GM19025 (cell line): Measurements from ENCODE around the gene ELP4.
"Not testable (repeated sequence)": the region's sequence is repeated elsewhere in the genome, so short reads cannot be mapped to it uniquely, and the experiment has no call there.

ENCODE experiments used
- ATAC-seq: cut with Tn5 transposase; IDR thresholded peaks from one replicate; pipeline ENCODE4 v1.9.1; 2021; ENCODE audit warnings: mild to moderate bottlenecking, low read depth, moderate library complexity; ENCODE audit not compliant: unreplicated experiment

The ELP4 gene

GRCh38 chr11:31690516-31690915 lies 180.9 kb downstream of the ELP4 start:
- no peak for ATAC-seq

- no peak for ATAC-seq
Measured at GRCh38 chr11:31692466-31692865, 182.9 kb downstream of the ELP4 start.

DNA sequence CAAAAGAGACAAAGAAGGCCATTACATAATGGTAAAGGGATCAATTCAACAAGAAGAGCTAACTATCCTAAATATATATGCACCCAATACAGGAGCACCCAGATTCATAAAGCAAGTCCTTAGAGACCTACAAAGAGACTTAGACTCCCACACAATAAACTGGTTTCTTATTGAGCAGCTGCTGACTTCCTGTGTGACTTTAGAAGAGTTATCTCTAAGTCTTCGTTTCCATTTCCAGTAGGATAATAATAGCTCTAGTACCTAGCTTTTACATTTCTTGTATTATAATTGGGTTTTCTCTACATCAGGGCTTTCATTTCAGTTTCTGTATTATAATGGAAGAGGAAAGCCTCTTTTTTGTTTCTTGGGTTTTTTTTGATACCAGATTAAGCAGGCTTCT lies 187.5 kb downstream of the ELP4 start:
- ATAC-seq = peak; percentile 86

DNA sequence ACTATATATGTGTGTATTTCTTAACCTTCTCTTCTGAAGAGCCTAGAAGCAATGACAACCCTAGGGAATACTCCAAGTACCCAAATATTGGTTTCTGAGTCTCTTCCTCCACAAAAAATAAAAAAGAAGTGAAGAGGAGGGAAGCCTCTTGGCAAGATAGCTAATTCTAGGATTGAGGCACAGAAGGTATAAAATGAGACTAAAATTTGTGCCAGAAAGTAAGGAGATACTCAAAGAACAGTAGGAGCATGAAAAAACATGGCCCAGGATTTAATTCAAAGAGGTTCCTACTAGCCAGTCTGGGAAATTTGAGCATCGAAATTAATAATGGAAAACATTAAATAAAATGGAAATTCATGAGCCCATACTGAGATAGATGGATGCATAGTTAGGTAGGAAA lies 189.5 kb downstream of the ELP4 start:
- no peak for ATAC-seq

- ATAC-seq = no peak
Measured at GRCh38 chr11:31702966-31703365, 193.4 kb downstream of the ELP4 start.

- no peak for ATAC-seq
Measured at GRCh38 chr11:31706357-31706756, 196.8 kb downstream of the ELP4 start.

DNA sequence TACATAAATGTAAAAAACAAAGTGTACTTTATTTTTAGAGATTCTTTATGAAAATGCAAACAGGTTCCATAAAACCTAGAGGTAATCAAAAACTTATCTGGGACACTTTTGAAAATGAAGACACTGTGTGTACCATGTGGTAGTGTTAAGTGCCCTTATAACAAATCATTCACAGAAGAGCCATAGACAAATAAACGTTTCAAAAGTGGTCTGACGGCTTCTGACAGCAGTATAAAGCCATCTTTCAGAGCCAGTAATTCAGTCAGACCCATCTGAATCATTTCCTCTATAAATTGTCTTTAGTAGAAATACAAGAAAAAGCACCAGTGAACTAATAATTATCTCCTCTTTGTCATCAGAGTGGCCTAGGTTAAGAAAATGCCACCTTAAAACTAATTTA lies 201.6 kb downstream of the ELP4 start:
- no peak for ATAC-seq

- ATAC-seq = no peak
Measured at GRCh38 chr11:31712851-31713250, 203.3 kb downstream of the ELP4 start.

DNA sequence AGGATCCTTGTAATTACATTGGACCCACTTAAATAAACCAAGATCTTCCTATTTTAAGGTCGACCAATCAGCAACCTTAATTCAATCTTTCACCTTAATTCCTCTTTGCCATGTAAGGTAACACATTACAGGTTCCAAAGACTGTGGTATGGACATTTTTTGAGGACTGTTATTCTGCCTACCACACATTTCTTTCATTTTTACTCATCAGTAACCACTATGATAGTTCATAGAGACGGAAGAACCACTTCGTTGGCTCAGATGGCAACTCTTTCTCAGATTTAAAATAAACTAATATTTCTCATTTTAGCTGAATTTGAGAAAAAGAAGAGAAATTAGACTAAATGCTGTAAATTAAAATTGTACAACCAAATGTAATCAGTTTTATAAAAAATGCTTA lies 205.3 kb downstream of the ELP4 start:
- no peak for ATAC-seq

- no peak for ATAC-seq
Measured at GRCh38 chr11:31720225-31720624, 210.7 kb downstream of the ELP4 start.

DNA sequence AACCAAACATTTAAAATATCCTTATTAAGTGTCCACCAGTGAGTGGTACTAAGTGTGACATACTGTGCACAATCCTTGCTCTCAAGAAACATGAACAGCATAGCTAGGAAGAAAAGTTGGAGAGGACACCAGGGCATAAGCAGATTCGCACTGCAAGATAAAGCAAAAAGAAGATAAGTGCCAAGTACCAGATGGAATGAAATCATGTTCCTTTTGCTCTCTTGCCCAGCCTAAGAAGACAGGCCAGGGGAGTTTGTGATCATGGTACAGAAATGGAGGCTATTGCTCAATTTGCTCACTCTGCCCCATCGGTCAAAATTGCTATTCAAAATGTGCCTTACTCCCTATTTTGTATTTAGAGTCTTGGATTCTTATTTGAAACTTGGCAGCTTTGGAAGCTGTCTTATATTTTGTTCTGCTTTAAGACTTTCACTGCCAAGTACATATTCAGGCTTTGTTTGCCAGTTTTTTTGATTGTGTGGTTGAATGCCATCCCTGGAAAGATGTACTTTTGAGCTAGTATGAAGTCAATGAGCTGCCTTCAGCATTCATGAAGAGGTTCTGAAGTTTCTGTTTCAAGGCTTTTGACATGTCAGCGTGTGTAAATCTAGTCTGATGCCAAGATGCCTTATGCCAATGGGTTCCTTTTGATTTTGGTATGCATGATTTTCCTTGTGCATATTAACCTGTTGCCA lies 211.3 kb downstream of the ELP4 start:
- ATAC-seq = no peak

DNA sequence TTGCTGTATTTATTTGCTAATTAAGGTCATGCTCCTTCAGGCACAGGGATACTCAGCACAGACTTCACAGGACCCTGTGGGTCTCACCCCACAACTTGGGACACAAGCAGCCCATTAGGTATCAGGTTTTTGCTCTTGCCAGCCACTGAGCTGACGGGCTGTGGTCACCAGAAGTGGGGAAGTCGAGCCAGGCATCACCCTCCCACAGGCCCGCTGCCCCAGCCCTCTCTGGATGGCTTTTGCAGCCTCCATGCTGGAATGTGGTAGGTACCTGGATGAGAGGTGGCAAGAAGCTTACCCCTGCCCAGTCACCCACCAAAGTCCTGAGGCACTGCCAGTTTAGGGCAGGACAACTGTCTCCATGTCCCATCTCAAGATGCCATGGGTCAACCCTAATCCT lies 213.2 kb downstream of the ELP4 start:
- ATAC-seq = no peak

- no peak for ATAC-seq
Measured at GRCh38 chr11:31725176-31725575, 215.6 kb downstream of the ELP4 start.

GRCh38 chr11:31728432-31728831 lies 218.9 kb downstream of the ELP4 start:
- no peak for ATAC-seq

- ATAC-seq = no peak
Measured at GRCh38 chr11:31740131-31740530, 230.6 kb downstream of the ELP4 start.

DNA sequence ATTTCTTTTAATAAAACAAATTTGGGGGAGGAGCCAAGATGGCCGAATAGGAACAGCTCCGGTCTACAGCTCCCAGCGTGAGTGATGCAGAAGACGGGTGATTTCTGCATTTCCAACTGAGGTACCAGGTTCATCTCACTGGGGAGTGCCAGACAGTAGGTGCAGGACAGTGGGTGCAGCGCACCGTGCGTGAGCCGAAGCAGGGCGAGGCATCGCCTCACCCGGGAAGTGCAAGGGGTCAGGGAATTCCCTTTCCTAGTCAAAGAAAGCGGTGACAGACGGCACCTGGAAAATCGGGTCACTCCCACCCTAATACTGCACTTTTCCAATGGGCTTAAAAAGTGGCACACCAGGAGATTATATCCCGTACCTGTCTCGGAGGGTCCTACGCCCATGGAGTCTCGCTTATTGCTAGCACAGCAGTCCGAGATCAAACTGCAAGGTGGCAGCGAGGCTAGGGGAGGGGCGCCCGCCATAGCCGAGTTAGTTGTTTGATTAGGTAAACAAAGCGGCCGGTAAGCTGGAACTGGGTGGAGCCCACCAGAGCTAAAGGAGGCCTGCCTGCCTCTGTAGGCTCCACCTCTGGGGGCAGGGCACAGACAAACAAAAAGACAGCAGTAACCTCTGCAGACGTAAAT lies 231.3 kb downstream of the ELP4 start:
- ATAC-seq = not testable (repeated sequence)

DNA sequence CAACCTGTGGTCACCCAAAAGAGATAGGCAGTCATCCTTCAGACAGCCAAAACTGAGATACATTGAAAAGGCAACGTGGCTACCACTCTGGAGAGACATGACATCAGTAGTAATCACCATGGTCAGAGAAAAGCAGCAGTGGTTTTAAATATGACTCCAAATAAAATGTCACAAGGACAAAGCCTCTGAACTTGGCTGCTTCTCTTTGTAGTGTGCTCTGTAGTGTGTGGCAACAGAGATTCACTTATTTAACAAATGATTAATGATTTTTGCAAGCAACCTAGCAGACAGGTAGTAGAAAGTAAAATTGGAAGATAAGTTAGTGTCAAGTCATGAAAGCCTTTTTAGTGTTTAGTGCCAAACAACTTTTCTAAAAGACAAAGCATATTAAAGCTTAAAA lies 238.0 kb downstream of the ELP4 start:
- no peak for ATAC-seq

- no peak for ATAC-seq
Measured at GRCh38 chr11:31757260-31757835, 247.8 kb downstream of the ELP4 start.

DNA sequence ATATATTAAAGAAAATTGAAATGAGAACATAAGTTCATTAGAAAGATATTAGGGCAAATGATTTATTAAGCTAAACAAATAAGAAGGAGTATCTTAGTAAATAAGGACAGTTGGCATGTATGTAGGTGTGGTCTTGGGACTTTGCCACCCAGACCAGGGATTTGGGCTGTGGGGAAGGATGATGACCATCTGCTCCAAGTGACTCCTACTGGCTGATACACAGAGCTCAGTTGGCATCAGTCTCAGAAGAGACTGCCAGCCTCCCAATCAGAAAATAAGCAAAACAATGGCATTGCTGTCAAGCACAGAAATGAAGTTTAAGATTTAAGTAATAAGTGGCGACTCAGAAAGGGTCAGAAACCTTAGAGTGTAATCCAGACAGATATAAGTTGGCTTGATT lies 252.1 kb downstream of the ELP4 start:
- ATAC-seq = no peak

DNA sequence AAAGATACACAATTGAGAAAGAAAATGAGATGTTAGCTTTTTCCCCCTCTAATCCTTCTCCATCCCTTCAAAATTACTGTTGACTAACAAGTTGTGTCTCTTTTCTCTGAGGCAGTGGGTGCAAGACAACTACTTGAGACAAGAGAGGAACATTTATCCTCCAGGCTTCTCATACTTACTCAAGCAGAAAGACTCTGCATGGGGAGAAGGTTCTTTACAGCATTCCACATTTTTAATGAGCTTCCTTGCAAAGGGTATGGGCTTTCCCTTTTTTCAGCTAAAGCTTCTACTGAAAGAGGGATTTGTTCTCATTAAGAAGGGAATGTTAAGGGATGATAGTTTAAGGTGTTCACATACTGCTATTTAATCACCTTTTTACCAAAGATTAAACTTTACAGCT lies 253.7 kb downstream of the ELP4 start:
- ATAC-seq = no peak

- no peak for ATAC-seq
Measured at GRCh38 chr11:31764261-31764660, 254.7 kb downstream of the ELP4 start.

DNA sequence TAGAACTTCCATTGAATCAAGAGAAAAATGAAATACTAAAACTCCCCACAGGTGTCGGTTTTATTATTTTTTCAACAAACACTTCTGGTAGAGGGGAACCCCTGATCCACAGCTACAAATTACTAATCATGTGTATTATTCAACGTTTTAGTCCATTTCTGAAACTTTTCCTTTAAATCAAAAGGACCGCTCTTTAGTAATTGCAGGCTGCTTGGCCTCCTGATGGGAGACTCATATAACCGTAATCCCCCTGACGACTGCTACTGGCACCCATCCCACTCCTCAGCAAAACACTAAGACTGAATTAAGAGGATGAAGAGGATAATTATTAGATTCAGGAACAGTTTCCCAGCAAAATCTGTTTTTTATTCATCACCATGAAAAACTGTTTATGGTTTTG lies 255.2 kb downstream of the ELP4 start:
- no peak for ATAC-seq
